Stimulated activated CD4-positive, alpha-beta T cell treated with anti-CD3 and anti-CD28 coated beads, TNF-alpha, amount 100 ng/mL, for 1 hour (primary cell): Measurements from ENCODE around the gene ZNF672.
"Not testable (repeated sequence)": the region's sequence is repeated elsewhere in the genome, so short reads cannot be mapped to it uniquely, and the experiment has no call there.

Experiments
- DNase-seq, 3 donors: peaks; one replicate each; pipeline ENCODE4 v3.0.0-alpha.2; 2020; ENCODE audit warnings: low read depth in 3 of 3, low spot score in 1 of 3

The ZNF672 gene

DNA sequence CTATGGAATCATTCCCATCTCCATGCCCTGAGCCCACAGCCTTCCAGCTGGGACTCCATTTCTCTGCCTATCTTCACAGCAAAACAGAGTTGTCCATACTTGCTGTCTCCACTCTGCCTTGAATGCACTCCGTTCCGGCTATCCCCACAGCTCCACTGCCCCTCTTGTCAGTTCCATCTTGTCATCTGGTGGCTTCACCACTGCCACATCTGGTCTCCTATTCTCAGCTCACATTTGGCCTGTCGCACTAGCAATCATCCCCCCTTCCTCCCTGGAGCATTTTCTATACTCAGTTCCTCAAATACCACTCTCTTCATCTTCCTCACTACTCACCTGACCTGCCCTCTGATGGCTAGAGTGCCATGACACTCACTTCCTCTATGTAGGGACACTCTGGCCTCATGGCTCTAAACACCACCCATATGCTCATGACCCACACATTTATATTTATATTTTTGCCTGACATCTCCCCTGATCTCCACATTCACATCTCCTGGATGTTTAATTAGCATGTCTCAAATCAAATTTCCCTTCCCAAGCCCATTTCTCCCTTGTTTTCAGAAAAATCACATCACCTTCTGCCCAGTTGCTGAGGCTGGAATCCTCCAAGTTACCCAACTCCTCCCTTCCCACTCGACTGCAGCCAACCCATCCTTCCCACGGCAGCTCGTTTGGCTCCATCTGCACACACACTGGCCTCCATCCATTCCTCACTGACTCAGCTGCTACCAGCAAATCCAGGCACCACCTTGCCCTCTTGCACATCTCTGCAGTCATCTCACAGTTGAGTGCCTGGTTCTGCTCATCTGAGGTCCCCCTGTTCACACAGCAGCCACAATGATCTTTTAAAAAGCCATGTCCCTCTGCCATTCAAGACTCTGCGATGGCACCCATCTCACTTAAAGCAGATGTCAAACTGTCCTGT is 14.7 kb downstream of the ZNF672 start:
- DNase-seq, result no peak

DNA sequence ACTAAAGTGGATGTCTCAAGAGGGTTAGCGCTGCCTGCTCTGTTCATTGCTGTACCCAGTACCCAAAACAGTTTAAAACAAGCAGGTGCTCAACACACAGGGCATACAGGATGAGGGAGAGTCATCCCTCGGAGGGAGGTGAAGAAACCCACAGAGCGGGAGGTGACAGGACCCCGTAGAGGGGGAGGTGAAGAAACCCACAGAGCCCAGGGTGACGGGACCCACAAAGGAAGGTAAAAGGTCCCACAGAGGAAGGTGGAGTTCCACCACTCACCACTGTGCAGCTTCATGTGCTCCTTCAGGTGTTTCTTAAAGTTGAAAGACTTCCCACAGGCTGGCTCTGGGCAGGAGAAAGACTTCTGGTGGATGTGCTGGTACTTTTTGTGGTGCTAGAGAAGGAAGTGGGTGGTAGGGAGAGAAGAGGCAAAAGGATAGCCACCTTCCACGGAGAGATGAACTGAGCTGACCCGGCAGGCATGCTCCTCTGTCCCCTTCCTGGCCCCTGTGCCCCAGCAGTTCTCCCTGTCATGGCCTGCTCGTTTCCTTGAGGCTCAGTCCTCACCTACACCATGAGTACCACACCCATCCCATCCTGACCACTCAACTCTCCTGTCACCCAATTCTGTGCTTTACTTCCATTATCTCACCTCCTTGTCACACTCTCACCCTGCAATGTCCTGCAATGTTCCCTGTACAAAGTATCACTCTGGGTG is 15.8 kb downstream of the ZNF672 start:
- no peak for DNase-seq

DNA sequence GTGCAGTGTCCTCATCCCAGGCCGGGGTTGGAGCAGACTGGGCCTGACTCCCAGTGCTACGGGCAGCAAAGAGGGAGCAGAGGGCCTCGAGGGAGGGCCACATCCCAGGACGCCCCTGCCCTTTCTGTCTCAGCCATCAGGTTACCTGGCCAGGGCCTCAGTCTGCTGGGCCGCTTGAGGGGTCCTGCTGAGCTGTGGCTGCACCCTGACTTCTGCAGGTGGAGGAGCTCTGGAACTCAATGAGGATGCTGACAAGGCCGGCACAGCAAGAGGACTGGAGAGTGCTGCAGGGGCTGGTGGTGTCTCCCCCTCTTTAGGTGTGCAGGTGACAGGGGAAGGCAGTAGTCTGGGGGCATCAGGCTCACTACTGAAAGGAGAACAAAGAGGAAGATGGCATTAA is 17.6 kb downstream of the ZNF672 start:
- no peak for DNase-seq

DNA sequence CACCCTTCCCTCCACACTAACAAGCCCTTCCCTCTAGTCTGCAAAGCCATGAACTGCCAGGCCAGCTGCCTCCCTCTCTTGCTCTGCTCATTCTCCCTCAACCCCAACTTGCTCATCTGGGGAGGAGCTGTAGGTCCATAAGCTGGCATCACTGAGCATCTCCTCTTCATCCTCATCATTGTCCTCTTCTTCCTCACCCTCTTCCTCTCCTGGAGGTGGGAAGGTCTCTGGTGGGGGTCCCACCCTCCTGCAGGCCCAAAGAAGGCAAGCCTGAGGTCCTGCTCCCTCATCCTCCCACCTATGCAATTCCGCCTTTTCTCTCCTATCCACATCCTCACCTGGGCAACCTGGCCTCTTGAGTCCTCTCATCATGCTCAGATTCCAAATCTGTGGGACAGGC is 18.2 kb downstream of the ZNF672 start:
- DNase-seq, result no peak

DNA sequence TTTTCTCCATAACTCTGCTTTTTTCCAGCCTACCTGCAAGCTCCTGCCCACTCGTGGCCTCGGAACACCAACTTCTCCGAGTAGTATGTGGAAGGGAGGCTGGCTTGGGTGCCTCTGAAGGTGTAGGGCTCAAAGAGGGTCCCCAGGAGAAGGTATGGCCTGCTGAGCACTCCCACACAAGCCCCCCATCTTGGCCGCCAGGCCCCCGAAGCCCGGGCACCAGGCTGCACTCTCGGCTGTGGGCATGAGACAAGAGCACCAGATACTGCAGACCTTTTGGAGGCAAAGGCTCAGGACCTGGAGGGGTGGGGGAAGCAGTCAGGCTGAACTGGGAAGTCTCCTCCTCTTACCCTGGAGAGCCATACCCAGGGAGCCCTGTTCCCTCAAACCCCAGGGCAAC is 19.2 kb downstream of the ZNF672 start:
- no peak for DNase-seq

DNA sequence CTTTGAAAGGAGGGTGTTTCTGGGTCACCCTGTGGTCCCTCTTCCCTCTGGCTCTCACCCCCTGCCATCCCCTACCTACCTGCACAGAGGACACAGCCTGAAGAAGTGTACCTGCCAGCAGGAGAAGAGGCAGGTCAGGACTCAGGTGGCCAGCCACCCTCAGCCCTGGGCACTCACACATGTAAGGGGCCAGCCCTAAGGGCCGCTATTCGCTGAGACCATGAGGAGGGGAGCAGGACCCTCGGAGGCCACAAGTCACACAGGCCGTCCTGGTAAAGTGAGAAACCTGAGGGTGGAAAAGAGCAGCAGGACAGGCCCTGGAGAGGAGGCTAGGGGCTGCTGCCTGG is 19.7 kb downstream of the ZNF672 start:
- no peak for DNase-seq

DNA sequence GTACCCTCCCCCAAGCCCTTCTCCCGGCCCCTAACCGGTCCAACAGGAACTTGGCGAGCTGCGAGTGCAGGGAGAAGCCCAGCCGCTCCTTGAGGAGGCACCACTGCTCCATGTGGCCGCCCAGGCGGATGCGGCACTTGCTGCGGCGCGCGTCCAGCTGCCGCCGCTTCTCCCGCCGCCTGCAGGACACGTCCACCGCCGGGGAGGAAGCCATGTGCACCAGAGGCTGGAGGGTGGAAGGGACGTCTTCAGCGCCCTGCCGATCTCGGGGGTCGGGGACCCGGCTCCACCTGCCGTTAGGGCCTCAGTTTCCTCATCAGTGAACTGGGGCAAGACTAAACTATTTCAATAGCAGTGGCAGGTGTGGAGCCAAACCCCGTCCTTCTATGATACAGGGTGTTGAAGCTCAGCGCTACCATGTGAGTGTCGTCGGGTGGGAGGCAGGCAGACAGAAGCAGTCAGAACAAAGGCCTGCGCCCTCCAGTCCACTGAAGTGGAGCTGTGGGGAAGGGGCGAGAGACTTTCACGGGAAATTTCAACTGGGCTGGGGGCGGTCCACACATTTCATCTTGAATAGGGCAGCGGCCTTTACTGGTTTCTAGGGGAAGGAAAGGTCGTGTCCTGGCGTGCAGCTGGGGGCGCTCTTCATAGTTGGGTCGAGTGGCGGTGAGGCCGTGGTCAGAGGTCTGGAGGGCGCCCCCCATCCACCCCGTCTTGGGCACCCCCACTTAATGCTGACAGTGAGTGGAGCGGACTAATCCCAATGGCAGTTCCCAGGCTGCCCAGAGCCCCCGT is 20.3 kb downstream of the ZNF672 start:
- DNase-seq, result no peak

DNA sequence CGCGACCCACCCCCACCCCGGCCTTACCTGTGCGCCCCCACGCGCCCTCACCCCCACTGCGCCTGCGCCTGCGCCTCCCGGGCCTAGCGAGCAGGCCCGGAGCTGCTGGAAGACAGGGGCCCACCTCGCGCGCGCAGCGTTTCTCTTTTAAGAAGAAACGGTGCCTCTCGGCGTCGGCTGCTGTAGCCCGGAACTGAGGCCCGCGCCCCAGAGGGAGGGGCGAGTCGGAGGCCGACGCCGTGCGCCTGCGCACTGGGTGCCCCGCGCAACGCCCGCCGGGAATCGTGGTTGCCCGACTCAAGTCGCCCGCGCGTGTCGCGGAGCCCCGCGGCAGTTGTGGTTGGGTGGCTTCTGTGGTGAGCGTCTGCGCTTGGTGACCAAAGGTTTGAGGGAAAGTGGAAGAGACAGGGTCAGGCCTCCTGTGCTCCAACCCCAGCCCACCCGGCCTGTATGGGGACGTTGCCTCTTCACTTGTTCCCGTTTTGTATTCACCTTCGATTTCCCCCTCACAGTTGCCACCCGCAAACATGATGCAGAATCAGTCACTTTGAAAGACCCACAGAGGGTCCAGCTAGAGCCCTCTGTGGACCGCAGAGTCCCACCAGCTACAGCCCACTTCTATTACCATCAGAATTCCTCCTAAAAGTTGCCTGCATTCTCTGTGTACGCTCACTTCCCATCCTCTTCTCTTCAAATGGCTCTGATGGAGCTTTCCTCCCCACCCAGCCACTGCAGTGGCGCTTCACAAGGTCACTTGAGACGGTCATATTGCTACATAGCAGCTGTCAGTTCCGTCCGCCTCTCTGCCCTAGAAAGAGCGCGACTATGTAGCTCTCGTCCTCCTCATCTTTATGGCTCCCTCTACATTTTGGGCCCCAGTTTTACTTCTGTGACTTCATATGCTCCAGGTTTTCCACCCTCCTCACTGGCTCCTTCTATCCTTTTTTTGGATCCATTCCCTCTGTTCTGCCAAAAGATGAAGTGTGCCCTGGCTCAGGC is 21.2 kb downstream of the ZNF672 start, which contains the start of gene ZNF692:
ZNF692 (minus strand) TSS at position 195 of the 999 bp plus-strand sequence. CDS start 776 bp downstream, outside the sequence.
- peak; percentile 91 to 96 (median 95) for DNase-seq

DNA sequence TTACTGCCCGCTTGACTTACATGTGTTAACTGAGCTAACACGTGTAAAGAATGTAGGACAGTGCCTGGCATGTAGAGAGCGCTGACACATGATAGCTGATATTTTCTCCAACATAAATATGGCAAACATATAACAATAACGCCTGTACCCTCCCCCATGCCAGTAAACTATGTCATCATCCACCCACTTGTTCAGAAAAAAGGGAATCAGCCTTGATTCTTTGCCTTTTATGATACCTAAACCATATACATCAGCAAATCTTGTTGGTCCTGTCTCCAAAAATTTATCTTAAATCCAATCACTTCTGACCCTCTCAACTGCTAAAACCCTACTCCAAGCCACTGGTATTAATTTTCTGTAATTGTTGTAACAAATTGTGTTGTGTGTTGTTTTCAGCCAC is 22.0 kb downstream of the ZNF672 start:
- DNase-seq, result no peak

DNA sequence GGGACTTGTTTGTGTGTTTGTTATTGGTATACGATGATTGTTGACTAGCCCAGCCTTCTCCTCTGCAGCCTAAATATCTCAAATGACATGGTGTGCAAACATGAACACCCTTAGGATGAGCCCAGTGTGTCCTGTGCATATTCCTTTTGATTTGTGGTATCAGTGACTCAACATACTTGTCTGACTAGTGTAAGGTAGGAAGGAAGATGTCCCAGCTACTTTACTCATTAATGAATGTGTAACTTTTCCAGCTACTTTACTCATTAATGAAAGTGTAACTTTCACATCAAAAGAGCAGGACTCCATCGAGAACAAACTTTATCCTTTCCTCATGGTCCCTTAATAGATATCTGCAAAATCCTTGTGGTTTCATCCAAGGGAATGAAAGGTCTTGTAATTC is 23.6 kb downstream of the ZNF672 start:
- no peak for DNase-seq

DNA sequence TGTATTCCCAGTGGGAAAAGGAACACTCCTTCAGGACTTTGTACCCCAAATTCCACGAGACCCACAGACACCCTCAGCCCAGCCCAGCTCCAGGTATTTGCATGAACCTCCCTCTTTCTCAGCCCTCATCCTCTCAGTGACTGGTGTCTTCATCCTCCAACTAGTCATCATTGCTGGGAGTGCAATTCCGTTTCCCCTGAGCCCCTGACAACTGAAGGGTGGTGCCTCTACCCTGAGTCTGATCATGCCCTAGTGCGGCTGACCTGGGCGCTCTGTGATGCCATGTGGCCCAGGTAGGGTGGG is 24.6 kb downstream of the ZNF672 start:
- DNase-seq, result no peak

DNA sequence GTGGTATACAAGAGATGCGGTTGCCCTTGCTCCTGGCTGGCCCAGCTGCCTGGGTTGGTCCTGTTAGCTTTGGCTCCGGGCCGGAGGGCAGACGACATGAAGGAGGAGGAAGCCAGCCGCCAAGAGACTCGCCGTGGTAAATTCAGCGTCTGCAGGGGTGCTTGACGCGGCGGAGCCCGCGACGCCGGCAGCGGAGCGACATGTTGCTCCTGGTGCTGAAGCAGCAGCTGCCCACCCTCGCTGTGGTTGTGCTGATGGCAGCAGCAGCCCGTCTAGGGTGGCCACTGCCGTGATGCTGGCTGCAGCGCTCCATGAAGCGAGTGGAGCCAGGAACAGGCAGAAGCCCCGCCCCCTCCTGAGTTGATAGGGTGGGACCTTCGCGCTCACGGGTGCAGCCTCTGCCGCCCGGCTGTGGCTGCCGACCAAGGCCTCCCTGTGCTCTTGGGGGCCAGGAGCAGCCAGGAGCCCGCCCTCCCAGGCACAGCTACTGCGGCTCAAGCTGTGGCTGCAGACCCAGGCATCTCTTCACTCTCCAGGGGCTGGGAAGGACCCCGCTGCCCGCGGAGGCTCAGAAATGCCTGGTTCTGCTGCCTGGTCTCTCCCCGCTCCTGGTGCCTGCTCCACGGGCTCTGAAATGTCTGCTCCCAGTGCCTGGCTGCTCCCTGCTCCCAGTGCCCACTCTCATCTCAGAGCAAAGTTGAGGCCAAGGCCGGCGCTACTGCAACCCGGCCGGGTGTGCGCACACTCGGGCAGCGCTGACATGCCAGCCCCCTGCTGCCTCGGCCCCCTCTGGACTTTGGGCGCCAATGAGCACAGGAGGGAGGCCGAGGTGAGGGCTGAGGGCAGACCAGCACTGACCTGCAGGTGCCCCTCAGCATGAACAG is 25.2 kb downstream of the ZNF672 start:
- DNase-seq, result peak; percentile 48 to 67 (median 52)

DNA sequence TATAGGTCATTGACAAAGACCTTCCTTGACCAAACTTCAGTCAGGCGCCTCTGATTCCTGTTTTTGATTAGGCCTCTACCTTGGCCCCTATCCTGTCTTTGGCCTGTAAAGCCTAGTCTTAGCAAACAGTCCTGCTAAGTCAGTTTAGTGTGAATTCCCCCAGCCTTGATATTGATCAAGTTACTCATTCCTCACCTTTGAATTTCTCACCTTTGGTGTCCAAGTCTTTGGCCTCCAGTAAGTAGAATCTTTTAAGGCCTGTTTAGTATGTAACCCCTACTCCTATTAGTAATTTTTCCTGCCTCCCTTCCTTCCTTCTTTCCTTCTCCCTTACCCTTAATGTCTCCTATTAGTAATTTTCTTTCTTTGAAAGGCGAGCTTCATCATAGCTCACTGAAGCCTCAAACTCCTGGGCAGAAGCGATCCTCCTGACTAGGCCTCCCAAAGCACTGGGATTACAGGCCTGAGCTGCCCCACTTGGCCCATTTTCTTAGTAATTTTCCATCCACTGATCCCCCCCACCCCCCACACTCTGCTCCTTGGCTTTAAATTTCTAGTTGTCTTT is 33.9 kb downstream of the ZNF672 start:
- DNase-seq, result no peak

DNA sequence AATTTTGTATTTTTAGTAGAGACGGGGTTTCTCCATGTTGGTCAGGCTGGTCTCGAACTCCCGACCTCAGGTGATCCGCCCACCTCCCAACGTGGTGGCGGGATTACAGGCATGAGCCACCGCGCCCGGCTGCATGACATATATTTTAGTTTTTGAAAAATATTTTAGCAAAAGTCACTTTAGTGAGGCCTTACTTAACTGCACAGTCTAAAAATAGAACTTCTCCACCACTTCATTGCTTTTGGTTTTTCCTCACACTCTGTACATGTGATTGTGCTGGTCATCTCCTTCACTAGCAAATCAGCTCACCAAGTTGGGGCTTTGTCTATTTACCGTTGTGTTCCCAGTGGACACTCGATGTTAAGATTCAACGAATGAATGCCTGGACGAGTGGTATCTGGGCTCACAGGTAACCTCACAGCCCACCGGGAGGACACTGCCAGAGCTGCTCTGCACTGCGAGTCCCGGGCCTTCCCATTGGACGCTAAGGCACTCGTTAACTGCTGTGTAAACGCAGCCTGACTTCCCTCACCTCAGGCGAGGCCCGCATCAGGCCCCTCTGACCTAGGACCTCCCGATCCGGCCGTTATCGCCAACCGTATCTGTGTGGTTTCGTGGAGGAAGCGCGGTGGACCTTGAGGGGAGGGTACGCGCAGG is 34.9 kb downstream of the ZNF672 start:
- DNase-seq, result no peak

DNA sequence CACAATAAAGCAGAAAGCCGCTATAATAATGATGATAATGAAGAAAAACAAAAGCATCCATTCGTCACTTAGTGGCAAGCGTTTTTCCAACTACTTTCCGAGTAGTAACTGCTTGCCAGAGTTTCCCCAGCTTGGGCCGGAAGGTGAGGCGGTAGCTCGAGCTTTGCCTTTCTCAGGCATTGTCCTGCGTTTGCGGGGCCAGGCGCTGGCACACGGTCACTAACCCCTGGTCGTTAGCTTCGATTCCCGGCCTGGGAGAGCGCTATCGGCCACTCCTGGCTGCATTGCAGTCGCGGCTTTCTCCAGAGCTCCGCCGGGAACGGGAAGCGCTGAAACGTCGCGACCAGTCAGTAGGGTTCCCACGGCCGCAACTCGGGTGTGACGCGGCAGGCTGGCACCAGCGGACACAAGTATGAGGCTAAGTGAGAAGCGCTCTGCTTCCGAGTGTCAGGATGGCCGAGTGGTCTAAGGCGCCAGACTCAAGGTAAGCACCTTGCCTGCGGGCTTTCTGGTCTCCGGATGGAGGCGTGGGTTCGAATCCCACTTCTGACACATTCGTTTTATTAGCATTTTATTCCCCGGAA is 35.5 kb downstream of the ZNF672 start:
- peak; percentile 85 to 96 (median 89) for DNase-seq

DNA sequence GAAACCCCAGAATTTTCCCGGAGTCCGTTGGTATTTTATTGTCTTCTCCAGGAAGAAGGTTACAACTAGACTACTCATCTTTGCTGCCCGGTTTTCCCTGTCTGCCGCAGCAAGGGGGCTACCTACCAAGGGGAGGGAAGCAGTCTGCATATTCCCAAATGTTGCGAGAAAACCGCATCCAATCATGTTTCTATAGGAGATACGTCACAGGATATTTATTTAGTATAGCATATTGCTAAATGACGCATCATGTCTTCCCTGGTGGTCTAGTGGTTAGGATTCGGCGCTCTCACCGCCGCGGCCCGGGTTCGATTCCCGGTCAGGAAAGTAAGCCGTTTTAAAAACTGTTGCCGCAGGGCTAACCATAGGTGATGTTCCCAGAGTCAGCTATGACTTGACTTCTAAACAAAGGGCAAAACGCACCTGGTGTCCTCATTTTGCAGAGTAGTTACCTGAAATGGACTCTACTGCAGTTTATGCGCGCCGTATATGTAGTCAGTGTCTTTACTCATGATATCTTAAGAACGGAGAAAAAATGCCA is 36.0 kb downstream of the ZNF672 start:
- DNase-seq, result peak; percentile 40 to 86 (median 74)

DNA sequence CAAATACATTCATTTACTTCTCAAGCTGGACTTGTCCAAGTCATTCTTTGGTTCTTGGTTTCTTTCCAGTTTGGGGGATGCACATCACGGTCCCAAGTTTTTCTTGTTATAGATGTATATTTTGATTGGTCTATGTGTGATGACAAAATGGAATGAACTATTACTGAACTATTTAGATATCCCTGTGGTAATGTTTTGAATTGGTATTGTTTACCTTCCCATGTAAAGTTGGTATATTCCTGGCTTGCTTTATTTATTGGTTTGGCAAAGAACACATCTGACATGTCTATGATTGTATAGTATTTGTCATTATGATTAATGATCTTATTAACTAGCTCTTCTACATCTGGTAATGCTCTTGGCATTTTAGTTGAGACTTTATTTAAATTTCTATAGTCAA is 43.2 kb downstream of the ZNF672 start:
- no peak for DNase-seq

DNA sequence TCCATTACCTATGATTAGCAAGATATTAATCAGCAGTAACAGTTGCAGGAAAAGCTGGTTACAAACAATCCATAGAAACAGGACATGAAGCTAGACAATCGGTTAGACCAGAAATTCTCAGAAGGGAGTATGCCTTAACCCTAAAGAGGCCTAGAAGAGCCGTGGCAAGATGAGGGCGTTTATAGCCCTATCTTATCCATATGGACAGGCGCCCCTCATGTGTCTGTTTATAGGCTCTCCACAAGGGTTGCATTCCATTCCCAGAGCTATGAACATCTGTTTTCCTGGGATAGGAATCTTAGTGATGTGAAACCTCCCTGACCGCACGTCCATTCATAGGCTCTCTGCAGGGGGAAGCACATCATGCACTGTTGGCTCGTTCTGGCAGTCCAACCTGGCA is 44.4 kb downstream of the ZNF672 start:
- DNase-seq, result not testable (repeated sequence)
